Adrenal gland (tissue), 12 donors: ENCODE results near the gene PLA2G4B. TPM values are rescaled to one million over a fixed set of nuclear protein-coding genes. Genes with fewer than 3 reads are reported as not detected.

Source experiments
- DNase-seq, 7 donors: peaks; one replicate each; pipeline ENCODE4 v3.0.0-alpha.2; 2019 to 2020
- H3K27ac ChIP-seq, 5 donors: fragments of 200-600 bp; sonication (generic) in 4 of 5; 1 replicate in 3 of 5; 2 replicates in 2 of 5; pipeline versions ENCODE4 v1.5.1 to v1.8.0; 2016 to 2020; ENCODE audit warnings: mild to moderate bottlenecking in 1 of 5
- H3K27me3 ChIP-seq: fragments of 200-600 bp; 2 replicates; pipeline ENCODE4 v1.8.0; 2021
- H3K36me3 ChIP-seq, 2 donors: fragments of 200-600 bp; replicated peaks in 1 of 2; 1 replicate in 1 of 2; 2 replicates in 1 of 2; pipeline versions ENCODE4 v1.5.1 to v1.8.0; 2018 to 2022
- H3K4me1 ChIP-seq, 2 donors: fragments of 200-600 bp; replicated peaks in 1 of 2; 1 replicate in 1 of 2; 2 replicates in 1 of 2; pipeline versions ENCODE4 v1.5.1 to v1.8.0; 2018 to 2021
- H3K4me3 ChIP-seq, 4 donors: fragments of 200-600 bp; sonication (generic) in 3 of 4; one replicate each; pipeline ENCODE4 v1.5.1; 2016 to 2018
- H3K9me3 ChIP-seq, 3 donors: fragments of 200-600 bp; sonication (generic) in 1 of 3; replicated peaks in 1 of 3; 1 replicate in 2 of 3; 2 replicates in 1 of 3; pipeline versions ENCODE4 v1.5.1 to v1.8.0; 2016 to 2021
- CTCF ChIP-seq, 6 experiments: fragments of 450-650 bp in 4 of 6; fragments of 200-600 bp in 2 of 6; sonication (generic) in 1 of 6; IDR thresholded peaks; 1 replicate in 5 of 6; 2 replicates in 1 of 6; pipeline versions ENCODE4 v1.5.1 to v1.8.0; 2016 to 2021; ENCODE audit warnings: antibody characterized with exemption in 6 of 6, mild to moderate bottlenecking in 2 of 6, moderate library complexity in 1 of 6
- POLR2A ChIP-seq, 2 donors: fragments of 450-650 bp; IDR thresholded peaks; one replicate each; pipeline ENCODE4 v1.6.1; 2017; ENCODE audit warnings: antibody characterized with exemption in 2 of 2, mild to moderate bottlenecking in 2 of 2, moderate library complexity in 1 of 2
- WGBS, 4 donors: extraction: QIAGEN DNeasy Blood & Tissue Kit in 2 of 4; methylation state at CpG; one replicate each; pipeline versions ENCODE4 v1.1.5 to v1.1.7; 2013 to 2017; 5-methylcytosine and 5-hydroxymethylcytosine counted together
- intact Hi-C, 2 donors: fragments of 100-400 bp; cut with DNase I; formaldehyde crosslinking; loops; one replicate each; pipeline versions ENCODE4 v1.14.1 to v1.15.0; 2022 to 2023
- polyA plus RNA-seq, 3 donors: library from polyadenylated mRNA; stranded (reverse); fragments of 200-250 nt in 2 of 3; fragments of 350-450 nt in 1 of 3; fragmentation: Illumina TruSeq in 1 of 3; extraction: RNeasy Lipid Tissue Mini Kit (QIAGEN cat#74804) in 1 of 3; gene quantifications; one replicate each; pipeline ENCODE4 v1.2.3, GENCODE V29; 2013 to 2014
- total RNA-seq, 9 donors: library from RNA; depleted of rRNA in 4 of 9; stranded (reverse); fragments of >200 nt in 4 of 9; fragments of 120-200 nt in 1 of 9; fragmentation: NEBNext Ultra II Directional in 1 of 9; extraction: Animal tissue kit (Norgen Biotek cat#: 25700) in 1 of 9; gene quantifications; one replicate each; pipeline versions ENCODE4 v1.1.0 to v1.2.4, GENCODE V29; 2013 to 2023
- donor health status: healthy with polysubstance abuse.
- donor health status: Bipolar disorder and iron deficiency.
- donor health status: DM: yes; HTN: yes; CAD: no.
- donor health status: DM: no; HTN: no; CAD: no.
- donor health status: DM: no; HTN: no; CAD: no.
- donor health status: DM: yes; HTN: yes; CAD: no.

PLA2G4B gene
- total and polyA plus RNA-seq, 12 donors, result 0.35 to 26.4 (median 4.9) TPM

- Histone ChIP-seq H3K27ac (no peak overlapping the region), H3K36me3 (peaks cover 0 to 85% of the 10 kb centered on the region in 2 donors)
Measured at GRCh38 chr15:41821831-41822230, 16.8 kb upstream of the PLA2G4B start.

DNA sequence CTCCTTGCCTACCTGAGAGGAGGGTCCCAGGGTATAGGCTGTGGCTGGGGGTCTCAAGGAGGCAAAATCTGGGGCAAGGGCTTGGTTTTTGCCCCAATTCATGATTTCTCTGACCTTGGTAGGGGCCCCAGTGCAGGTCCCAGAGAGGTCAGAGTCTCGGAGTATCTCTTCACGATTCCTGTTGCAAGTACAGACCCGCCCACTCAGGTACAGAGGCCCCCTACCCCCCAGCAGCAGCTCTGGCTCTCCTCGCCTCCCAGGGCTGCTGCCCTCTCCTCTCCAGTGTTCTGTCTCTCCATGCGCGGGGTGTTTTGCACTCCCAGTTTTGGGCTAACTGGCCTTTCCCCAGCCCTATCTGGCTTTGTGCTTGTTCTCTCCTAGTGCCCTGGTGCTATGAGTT is 16.2 kb upstream of the PLA2G4B start:
- 90 to 95% (median 93%) methylated on average over 6 of the region's 6 CpGs for WGBS, 4 donors
- Histone ChIP-seq H3K36me3 (peaks cover 0 to 78% of the 10 kb centered on the region in 2 donors), H3K27ac (no peak overlapping the region), H3K4me3 (no peak overlapping the region), H3K4me1 (peaks cover 3 to 5% of the 10 kb centered on the region in 2 donors), H3K9me3 (no peaks in the 10 kb centered on the region), H3K27me3 (no peaks in the 10 kb centered on the region)
- TF ChIP-seq POLR2A (IDR thresholded peaks at IDR 0.05) (no peak), CTCF (IDR thresholded peaks at IDR 0.05) (no peak)
- no peak for DNase-seq
- intact Hi-C loops, result no loop called here

More at GRCh38 chr15:41821831-41822230, 16.8 kb upstream of the PLA2G4B start:
- intact Hi-C loops, result no loop called here
- no peaks in the 10 kb centered on the region for H3K9me3 ChIP-seq
- H3K4me1 ChIP-seq, result no peaks in the 10 kb centered on the region
- no peak overlapping the region for H3K4me3 ChIP-seq
- no peak for DNase-seq
- WGBS, 4 donors, result 83 to 94% (median 90%) methylated on average over 3 to 4 of the region's 4 CpGs
- TF ChIP-seq CTCF (IDR thresholded peaks at IDR 0.05), result no peak
- no peak for TF ChIP-seq POLR2A (IDR thresholded peaks at IDR 0.05)
- no peaks in the 10 kb centered on the region for H3K27me3 ChIP-seq

GRCh38 chr15:41822957-41823356 is 15.7 kb upstream of the PLA2G4B start:
- 93 to 100% (median 93%) methylated on average over 5 to 6 of the region's 6 CpGs for WGBS, 4 donors
- intact Hi-C loops, result no loop called here
- no peaks in the 10 kb centered on the region for H3K27me3 ChIP-seq

GRCh38 chr15:41823502-41823901 is 15.1 kb upstream of the PLA2G4B start:
- Histone ChIP-seq H3K27me3 (no peaks in the 10 kb centered on the region), H3K4me3 (no peak overlapping the region), H3K27ac (no peak overlapping the region), H3K4me1 (peaks cover 6 to 7% of the 10 kb centered on the region in 2 donors), H3K36me3 (peaks cover 0 to 68% of the 10 kb centered on the region in 2 donors), H3K9me3 (no peaks in the 10 kb centered on the region)
- WGBS, 4 donors, result 88 to 100% (median 92%) methylated on average over 2 to 11 of the region's 11 CpGs
- DNase-seq, result no peak
- TF ChIP-seq CTCF (IDR thresholded peaks at IDR 0.05), result no peak
- no peak for TF ChIP-seq POLR2A (IDR thresholded peaks at IDR 0.05)
- intact Hi-C loops, result no loop called here

More at GRCh38 chr15:41822957-41823356, 15.7 kb upstream of the PLA2G4B start:
- peaks cover 0 to 73% of the 10 kb centered on the region in 2 donors for H3K36me3 ChIP-seq
- H3K27ac ChIP-seq, result no peak overlapping the region
- no peak for DNase-seq
- H3K4me1 ChIP-seq, result peaks cover 5 to 7% of the 10 kb centered on the region in 2 donors
- H3K4me3 ChIP-seq, result no peak overlapping the region
- no peaks in the 10 kb centered on the region for H3K9me3 ChIP-seq
- no peak for TF ChIP-seq POLR2A (IDR thresholded peaks at IDR 0.05)
- TF ChIP-seq CTCF (IDR thresholded peaks at IDR 0.05), result no peak
